GM12892 (cell line): ENCODE data around the gene CELF1.
"Not testable (repeated sequence)": the region's sequence is repeated elsewhere in the genome, so short reads cannot be mapped to it uniquely, and the experiment has no call there.

Source experiments
- POLR2A ChIP-seq: IDR thresholded peaks from 2 replicates; pipeline ENCODE4 v1.6.1; 2011; ENCODE audit warnings: low read depth, low read length, control low read depth
- POLR2AphosphoS5 ChIP-seq: IDR thresholded peaks from 2 replicates; pipeline ENCODE4 v1.6.1; 2011; ENCODE audit warnings: low read depth, low read length, control low read depth
- TAF1 ChIP-seq: IDR thresholded peaks from 2 replicates; pipeline ENCODE4 v1.6.1; 2011; ENCODE audit warnings: low read depth, mild to moderate bottlenecking, control low read depth, low read length, borderline replicate concordance

DNA sequence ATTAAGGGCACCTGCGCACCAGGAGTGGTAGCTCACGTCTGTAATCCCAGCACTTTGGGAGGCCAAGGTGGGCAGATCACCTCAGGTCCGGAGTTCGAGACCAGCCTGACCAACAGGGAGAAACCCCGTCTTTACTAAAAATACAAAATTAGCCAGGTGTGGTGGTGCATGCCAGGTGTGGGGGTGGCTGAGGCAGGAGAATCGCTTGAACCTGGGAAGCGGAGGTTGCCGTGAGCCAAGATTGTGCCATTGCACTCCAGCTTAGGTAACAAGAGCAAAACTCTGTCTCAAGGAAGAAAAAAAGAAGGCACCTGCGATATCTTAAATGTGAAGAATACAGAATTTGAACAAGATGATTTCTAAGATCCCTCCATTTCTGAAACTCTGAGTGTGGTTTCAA lies 26.9 kb downstream of the CELF1 start:
- not testable (repeated sequence) for TF ChIP-seq POLR2A, POLR2AphosphoS5, TAF1
